ENCODE measurements around the gene AKAP1. TPM values are rescaled to one million over a fixed set of nuclear protein-coding genes. Genes with fewer than 3 reads are reported as not detected.

AKAP1 gene
- total and polyA plus RNA-seq, 2 donors (not counting 1 experiment from before 2014, with no cell fraction given), result 20.1 to 26.6 TPM

DNA sequence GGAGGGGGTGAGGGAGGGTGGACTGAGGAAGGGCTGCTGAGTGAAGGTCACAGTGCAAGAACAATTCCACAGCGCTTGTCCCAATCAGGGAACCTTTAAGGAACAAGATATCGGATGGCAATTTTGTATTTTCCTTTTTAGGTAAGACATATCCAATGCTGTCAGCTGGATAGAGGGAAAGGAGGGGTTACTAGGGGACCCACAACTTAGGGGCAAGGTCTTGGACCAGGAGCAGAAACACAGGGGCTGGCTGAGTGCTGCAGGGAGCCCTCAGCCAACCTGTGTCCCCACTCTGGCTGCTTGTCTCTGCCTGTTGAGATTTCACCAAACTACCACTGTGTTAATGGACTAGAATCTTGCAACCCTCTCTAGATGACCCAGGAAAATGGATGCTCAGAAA is 47.6 kb downstream of the AKAP1 start:
- peaks cover 0 to 3% (median 0%) of the 10 kb centered on the region in 4 experiments for H3K27me3 ChIP-seq (replicated peaks in 1 of 4; ENCODE audit: control extremely low read depth in 1 of 4, control insufficient read depth in 3 of 4, insufficient read depth in 4 of 4, low read length in 3 of 4)
- 100% methylated on average over 2 of the region's 2 CpGs for WGBS (ENCODE audit: insufficient coverage)
- no peak overlapping the region for H2AFZ ChIP-seq (ENCODE audit: insufficient read depth, low read depth, low read length, poor library complexity, severe bottlenecking)
- H3K4me1 ChIP-seq (ENCODE audit: control insufficient read depth in 2 of 2, insufficient read depth in 2 of 2, low read length in 2 of 2), result peaks cover 13 to 21% of the 10 kb centered on the region in 2 donors
- intact Hi-C loops (cut with micrococcal nuclease), result loop anchor here (5.0 kb wide), 1 partner anchor 540 kb away; no protein-coding TSS in a partner anchor
- H3K4me2 ChIP-seq (replicated peaks; ENCODE audit: low read depth, low read length, poor library complexity, severe bottlenecking), result no peak overlapping the region
- H3K27ac ChIP-seq (ENCODE audit: low read length in 2 of 2), result no peak overlapping the region
- no peaks in the 10 kb centered on the region for H3K36me3 ChIP-seq (replicated peaks in 1 of 2; ENCODE audit: control extremely low read depth in 1 of 2, control insufficient read depth in 1 of 2, extremely low read depth in 1 of 2, insufficient read depth in 2 of 2, low read length in 1 of 2)
- H3K27me3 Mint-ChIP-seq, result peaks cover 22% of the 10 kb centered on the region
- H3K79me2 ChIP-seq (ENCODE audit: control insufficient read depth, insufficient read depth, low read length), result no peaks in the 10 kb centered on the region
- H3K4me3 Mint-ChIP-seq, result no peak overlapping the region
- no peaks in the 10 kb centered on the region for H3K9me3 ChIP-seq (ENCODE audit: control extremely low read depth in 1 of 3, control insufficient read depth in 2 of 3, insufficient read depth in 1 of 3, low read length in 2 of 3)
- no peak for DNase-seq
- no peak overlapping the region for H3K27ac Mint-ChIP-seq
- no peak overlapping the region for H3K9ac ChIP-seq (ENCODE audit: low read length)
- H4K20me1 ChIP-seq (ENCODE audit: control insufficient read depth, insufficient read depth, low read length, poor library complexity, severe bottlenecking), result no peaks in the 10 kb centered on the region
- POLR2A ChIA-PET, result no interaction called here
- no peaks in the 10 kb centered on the region for H3K9me3 Mint-ChIP-seq (ENCODE audit: insufficient read depth)
- H3K4me1 Mint-ChIP-seq, result peaks cover 15% of the 10 kb centered on the region
- TF ChIP-seq EZH2 (IDR thresholded peaks at IDR 0.05; ENCODE audit: borderline replicate concordance, insufficient read depth, low read depth, low read length, poor library complexity, severe bottlenecking) (no peak), CTCF (IDR thresholded peaks at IDR 0.05) (no peak)
- no peak for ATAC-seq (ENCODE audit: low read depth)
- no peak overlapping the region for H3K4me3 ChIP-seq (ENCODE audit: control extremely low read depth in 1 of 5, extremely low read depth in 1 of 5, insufficient read depth in 1 of 5, low read depth in 2 of 5, low read length in 4 of 5)
- CTCF ChIA-PET, result interaction anchor here (0.6 to 2.2 kb wide), 5 partner anchors 111 to 1565 kb away, joined by 3 to 11 read pairs (median 5); no protein-coding TSS in a partner anchor

GRCh38 chr17:57133486-57133885 is 48.4 kb downstream of the AKAP1 start:
- intact Hi-C loops (cut with micrococcal nuclease), result loop anchor here (5.0 kb wide), 1 partner anchor 539 kb away; no protein-coding TSS in a partner anchor
- ATAC-seq (ENCODE audit: low read depth) (no peak), DNase-seq (no peak)
- H3K27me3 ChIP-seq (replicated peaks in 1 of 4; ENCODE audit: control extremely low read depth in 1 of 4, control insufficient read depth in 3 of 4, insufficient read depth in 4 of 4, low read length in 3 of 4), result peaks cover 0 to 3% (median 0%) of the 10 kb centered on the region in 4 experiments
- H2AFZ ChIP-seq (ENCODE audit: insufficient read depth, low read depth, low read length, poor library complexity, severe bottlenecking), result no peak overlapping the region
- no peak overlapping the region for H3K27ac ChIP-seq (ENCODE audit: low read length in 2 of 2)
- peaks cover 13 to 21% of the 10 kb centered on the region in 2 donors for H3K4me1 ChIP-seq (ENCODE audit: control insufficient read depth in 2 of 2, insufficient read depth in 2 of 2, low read length in 2 of 2)
- Mint-ChIP-seq H3K9me3 (ENCODE audit: insufficient read depth) (no peaks in the 10 kb centered on the region), H3K4me1 (peaks cover 15% of the 10 kb centered on the region), H3K4me3 (no peak overlapping the region), H3K27me3 (peaks cover 25% of the 10 kb centered on the region), H3K27ac (no peak overlapping the region)
- no peaks in the 10 kb centered on the region for H3K79me2 ChIP-seq (ENCODE audit: control insufficient read depth, insufficient read depth, low read length)
- no peak overlapping the region for H3K9ac ChIP-seq (ENCODE audit: low read length)
- no peaks in the 10 kb centered on the region for H4K20me1 ChIP-seq (ENCODE audit: control insufficient read depth, insufficient read depth, low read length, poor library complexity, severe bottlenecking)
- ChIA-PET POLR2A (no interaction called here), CTCF (interaction anchor here (0.8 to 2.2 kb wide), 5 partner anchors 110 to 700 kb away, joined by 3 to 11 read pairs (median 5); no protein-coding TSS in a partner anchor)
- TF ChIP-seq CTCF (IDR thresholded peaks at IDR 0.05) (no peak), EZH2 (IDR thresholded peaks at IDR 0.05; ENCODE audit: borderline replicate concordance, insufficient read depth, low read depth, low read length, poor library complexity, severe bottlenecking) (no peak)
- 65% methylated on average over 3 of the region's 7 CpGs for WGBS (ENCODE audit: insufficient coverage)
- no peaks in the 10 kb centered on the region for H3K9me3 ChIP-seq (ENCODE audit: control extremely low read depth in 1 of 3, control insufficient read depth in 2 of 3, insufficient read depth in 1 of 3, low read length in 2 of 3)
- H3K4me2 ChIP-seq (replicated peaks; ENCODE audit: low read depth, low read length, poor library complexity, severe bottlenecking), result no peak overlapping the region
- no peaks in the 10 kb centered on the region for H3K36me3 ChIP-seq (replicated peaks in 1 of 2; ENCODE audit: control extremely low read depth in 1 of 2, control insufficient read depth in 1 of 2, extremely low read depth in 1 of 2, insufficient read depth in 2 of 2, low read length in 1 of 2)
- no peak overlapping the region for H3K4me3 ChIP-seq (ENCODE audit: control extremely low read depth in 1 of 5, extremely low read depth in 1 of 5, insufficient read depth in 1 of 5, low read depth in 2 of 5, low read length in 4 of 5)

Measured in B cell (primary cell).